ENCODE measurements around the gene TRMO.

The TRMO gene, protein sequence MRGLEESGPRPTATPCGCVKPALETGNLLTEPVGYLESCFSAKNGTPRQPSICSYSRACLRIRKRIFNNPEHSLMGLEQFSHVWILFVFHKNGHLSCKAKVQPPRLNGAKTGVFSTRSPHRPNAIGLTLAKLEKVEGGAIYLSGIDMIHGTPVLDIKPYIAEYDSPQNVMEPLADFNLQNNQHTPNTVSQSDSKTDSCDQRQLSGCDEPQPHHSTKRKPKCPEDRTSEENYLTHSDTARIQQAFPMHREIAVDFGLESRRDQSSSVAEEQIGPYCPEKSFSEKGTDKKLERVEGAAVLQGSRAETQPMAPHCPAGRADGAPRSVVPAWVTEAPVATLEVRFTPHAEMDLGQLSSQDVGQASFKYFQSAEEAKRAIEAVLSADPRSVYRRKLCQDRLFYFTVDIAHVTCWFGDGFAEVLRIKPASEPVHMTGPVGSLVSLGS

GRCh38 chr9:97921959-97922724, at the start of gene TRMO:
TRMO (minus strand) TSS chr9:97922500; CDS start chr9:97922493, 7 bp downstream.
- peak within 1 kb of the TSS; percentile 74 for H3K4me3 ChIP-seq (ENCODE audit: control insufficient read depth, low read depth, low read length)
- TF ChIP-seq CTCF (IDR thresholded peaks at IDR 0.05; ENCODE audit: control insufficient read depth, insufficient read depth, low read depth, low read length, missing control alignments): peak; percentile 72
- DNase-seq (ENCODE audit: low read depth): peak; percentile 97

- no peak for DNase-seq (ENCODE audit: low read depth)
- H3K4me3 ChIP-seq (ENCODE audit: control insufficient read depth, low read depth, low read length): no peak overlapping the region
- no peak for TF ChIP-seq CTCF (IDR thresholded peaks at IDR 0.05; ENCODE audit: control insufficient read depth, insufficient read depth, low read depth, low read length, missing control alignments)
These were observed 47.9 kb upstream of the TRMO start for GRCh38 chr9:97970165-97970564.

DNA sequence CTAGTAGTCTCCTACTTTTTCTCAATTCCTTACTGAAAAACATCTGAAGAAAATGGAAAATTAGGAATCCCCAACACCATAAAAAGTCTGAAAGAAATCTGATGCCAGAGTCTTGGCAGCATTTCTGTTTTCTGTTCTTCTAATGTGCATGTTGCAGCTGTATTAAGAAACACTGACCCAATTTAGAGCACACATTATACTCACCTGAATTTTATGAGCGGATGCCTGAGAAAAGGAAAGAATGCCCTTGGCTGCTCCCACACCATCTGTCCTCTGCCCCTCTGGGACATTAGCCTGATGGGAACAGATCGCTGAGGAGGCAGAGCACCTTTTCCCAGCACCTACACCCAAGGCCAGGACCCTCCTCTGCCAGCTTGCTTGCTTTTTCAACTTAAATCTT, 46.7 kb upstream of the TRMO start:
- no peak for TF ChIP-seq CTCF (IDR thresholded peaks at IDR 0.05; ENCODE audit: control insufficient read depth, insufficient read depth, low read depth, low read length, missing control alignments)
- no peak overlapping the region for H3K4me3 ChIP-seq (ENCODE audit: control insufficient read depth, low read depth, low read length)
- no peak for DNase-seq (ENCODE audit: low read depth)

DNA sequence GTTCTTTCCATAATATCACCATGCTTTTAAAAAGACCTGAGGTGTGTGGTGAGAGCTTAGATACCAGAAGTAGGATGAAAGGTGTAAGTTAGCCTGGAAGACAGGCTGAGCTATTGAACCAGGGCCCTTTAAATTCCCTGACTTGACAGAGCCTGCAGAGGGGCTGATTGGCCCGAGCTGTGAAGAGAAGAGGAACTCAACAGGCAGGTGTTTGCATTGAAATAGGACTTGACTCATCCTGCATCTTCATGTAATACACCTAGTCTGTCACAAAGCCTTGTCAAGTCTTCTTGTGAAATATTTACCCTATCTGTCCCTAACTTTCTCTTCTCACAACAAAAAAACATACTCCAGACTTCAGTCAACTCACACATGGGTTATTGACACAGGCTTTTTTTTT, 44.2 kb upstream of the TRMO start:
- DNase-seq (ENCODE audit: low read depth): no peak
- TF ChIP-seq CTCF (IDR thresholded peaks at IDR 0.05; ENCODE audit: control insufficient read depth, insufficient read depth, low read depth, low read length, missing control alignments): no peak
- no peak overlapping the region for H3K4me3 ChIP-seq (ENCODE audit: control insufficient read depth, low read depth, low read length)

DNA sequence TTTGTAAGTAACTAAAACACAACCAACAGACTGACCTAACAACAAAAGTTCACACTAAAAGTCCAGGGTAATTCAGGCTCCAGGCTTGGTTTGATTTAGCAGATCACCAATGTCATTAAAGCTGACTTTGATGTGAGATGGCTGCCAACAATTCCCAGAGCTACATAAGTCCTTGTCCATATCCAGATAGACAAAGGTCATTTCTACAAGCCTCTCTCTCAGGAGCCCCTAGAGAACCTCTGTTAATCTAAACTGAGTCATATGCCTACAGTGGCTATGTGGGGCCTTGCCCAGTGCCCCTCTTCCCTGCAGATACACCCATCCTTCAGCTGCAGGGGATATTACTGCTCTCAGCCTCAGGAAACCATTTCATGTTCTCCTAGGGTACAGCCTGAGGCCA, 42.6 kb upstream of the TRMO start:
- DNase-seq (ENCODE audit: low read depth): no peak
- TF ChIP-seq CTCF (IDR thresholded peaks at IDR 0.05; ENCODE audit: control insufficient read depth, insufficient read depth, low read depth, low read length, missing control alignments): no peak
- no peak overlapping the region for H3K4me3 ChIP-seq (ENCODE audit: control insufficient read depth, low read depth, low read length)

- no peak overlapping the region for H3K4me3 ChIP-seq (ENCODE audit: control insufficient read depth, low read depth, low read length)
- DNase-seq (ENCODE audit: low read depth): no peak
- TF ChIP-seq CTCF (IDR thresholded peaks at IDR 0.05; ENCODE audit: control insufficient read depth, insufficient read depth, low read depth, low read length, missing control alignments): no peak
These were observed 40.9 kb upstream of the TRMO start for GRCh38 chr9:97963232-97963631.
